Erythroblast (primary cell): ENCODE measurements around the gene TNNI2.

Source experiments
- GATA1 ChIP-seq: IDR thresholded peaks from 2 replicates; pipeline ENCODE4 v1.6.1; 2011; ENCODE audit warnings: low read depth, mild to moderate bottlenecking, control low read depth, low read length, moderate library complexity
- POLR2A ChIP-seq: IDR thresholded peaks from 2 replicates; pipeline ENCODE4 v1.6.1; 2011; ENCODE audit warnings: mild to moderate bottlenecking, low read length

GRCh38 chr11:1824221-1825038, 14.4 kb upstream of the TNNI2 start:
- TF ChIP-seq POLR2A: no peak
- no peak for TF ChIP-seq GATA1
